GM12878 (cell line): ENCODE data around the gene PAK3. TPM values are rescaled to one million over a fixed set of nuclear protein-coding genes. Genes with fewer than 3 reads are reported as not detected.

Experiments used
- ATAC-seq: fragments of 200-7000 bp; cut with Tn5 transposase; 3 replicates; pipeline ENCODE4 v1.9.1; 2020; ENCODE audit warnings: mild to moderate bottlenecking, moderate library complexity
- BruUV-seq: library from RNA; stranded (reverse); fragments of 400-500 nt; replicated peaks from 2 replicates; lab custom pipeline; 2021; lab: Mats Ljungman, UMichigan
- CTCF ChIA-PET: fragments of 300-600 bp; sonication (Branson Sonifier 250); formaldehyde crosslinking; extraction: SDS; loops from one replicate; lab custom pipeline; 2021; ENCODE audit warnings: inconsistent platforms; lab: Yijun Ruan, JAX
- POLR2A ChIA-PET: fragments of 350-600 bp; formaldehyde crosslinking; extraction: SDS; loops from one replicate; lab custom pipeline; 2021; ENCODE audit warnings: inconsistent platforms; lab: Charles Lee
- RAD21 ChIA-PET: fragments of 300-600 bp; sonication (Branson Sonifier 250); formaldehyde crosslinking; loops from one replicate; lab custom pipeline; 2023; ENCODE audit warnings: antibody characterized with exemption; ENCODE audit not compliant: unreplicated experiment; lab: Charles Lee
- SMC1A ChIA-PET: fragments of 300-600 bp; sonication (Branson Sonifier 250); formaldehyde crosslinking; loops from one replicate; lab custom pipeline; 2023; ENCODE audit not compliant: unreplicated experiment, uncharacterized antibody; lab: Charles Lee
- DNase-seq: peaks from one replicate; pipeline ENCODE4 v3.0.0-alpha.2; 2011; ENCODE audit warnings: low read depth, low spot score
- FAIRE-seq: peaks from 3 replicates; lab custom pipeline; 2011; peaks lifted over from hg19 to GRCh38; lab: Jason Lieb, UNC
- H2AFZ ChIP-seq: 2 replicates; pipeline ENCODE4 v1.6.0; 2011; ENCODE audit warnings: low read depth, low read length, control low read depth; ENCODE audit not compliant: control insufficient read depth
- H3K27ac ChIP-seq: 2 replicates; pipeline ENCODE4 v1.5.1; 2011; ENCODE audit warnings: control low read depth; ENCODE audit not compliant: control insufficient read depth, insufficient read depth
- H3K27me3 ChIP-seq, 2 experiments: replicated peaks in 1 of 2; 2 replicates each; pipeline versions ENCODE4 v1.6.0 to v1.6.1; 2011; ENCODE audit warnings: low read length in 1 of 2; ENCODE audit not compliant: control insufficient read depth in 2 of 2, insufficient read depth in 2 of 2
- H3K36me3 ChIP-seq, 2 experiments: 2 replicates each; pipeline ENCODE4 v1.5.1; 2011; ENCODE audit warnings: low read length in 1 of 2; ENCODE audit not compliant: control insufficient read depth in 2 of 2, insufficient read depth in 2 of 2
- H3K4me1 ChIP-seq: 2 replicates; pipeline ENCODE4 v1.6.1; 2011; ENCODE audit warnings: mild to moderate bottlenecking, low read length, moderate library complexity, mixed read lengths; ENCODE audit not compliant: control insufficient read depth, insufficient read depth
- H3K4me2 ChIP-seq: 2 replicates; pipeline ENCODE4 v1.6.0; 2011; ENCODE audit warnings: control low read depth; ENCODE audit not compliant: control insufficient read depth, insufficient read depth
- H3K4me3 ChIP-seq: fragments of 200-600 bp; sonication (generic); 2 replicates; pipeline ENCODE4 v1.5.1; 2016
- H3K79me2 ChIP-seq: 2 replicates; pipeline ENCODE4 v1.6.0; 2011; ENCODE audit warnings: low read length; ENCODE audit not compliant: control insufficient read depth, insufficient read depth
- H3K9ac ChIP-seq: 2 replicates; pipeline ENCODE4 v1.8.0; 2011; ENCODE audit warnings: low read length, control low read depth, mixed read lengths; ENCODE audit not compliant: control insufficient read depth, insufficient read depth
- H3K9me3 ChIP-seq: replicated peaks from 3 replicates; pipeline ENCODE4 v1.5.1; 2011; ENCODE audit warnings: mild to moderate bottlenecking, low read length; ENCODE audit not compliant: control insufficient read depth, insufficient read depth
- H4K20me1 ChIP-seq: 2 replicates; pipeline ENCODE4 v1.6.0; 2011; ENCODE audit not compliant: control insufficient read depth, insufficient read depth
- CREB1 ChIP-seq: IDR thresholded peaks from 2 replicates; pipeline ENCODE4 v1.6.1; 2012; ENCODE audit warnings: low read depth, mild to moderate bottlenecking, inconsistent platforms
- DPF2 ChIP-seq: fragments of 450-650 bp; IDR thresholded peaks from 2 replicates; pipeline ENCODE4 v1.6.1; 2017; ENCODE audit warnings: mild to moderate bottlenecking
- NFIC ChIP-seq: IDR thresholded peaks from 2 replicates; pipeline ENCODE4 v1.6.1; 2012; ENCODE audit warnings: low read depth, mild to moderate bottlenecking, inconsistent platforms, low read length, moderate library complexity
- NFYB ChIP-seq: IDR thresholded peaks from 2 replicates; pipeline ENCODE4 v1.6.1; 2011; ENCODE audit warnings: low read depth, mild to moderate bottlenecking, low read length, improper control_type of control experiment, moderate library complexity; ENCODE audit not compliant: insufficient read depth
- POLR2AphosphoS2 ChIP-seq: IDR thresholded peaks from 2 replicates; pipeline ENCODE4 v1.6.1; 2011; ENCODE audit warnings: low read depth, mild to moderate bottlenecking, low read length, improper control_type of control experiment, moderate library complexity
- RUNX3 ChIP-seq: IDR thresholded peaks from 2 replicates; pipeline ENCODE4 v1.6.1; 2012; ENCODE audit warnings: low read length, inconsistent platforms
- ZNF207 ChIP-seq: fragments of 450-650 bp; IDR thresholded peaks from 2 replicates; pipeline ENCODE4 v1.6.1; 2014; ENCODE audit warnings: antibody characterized with exemption, mild to moderate bottlenecking, borderline replicate concordance
- WGBS: methylation state at CpG from one replicate; pipeline ENCODE4 v1.1.6; 2016; ENCODE audit warnings: low lambda C conversion rate; ENCODE audit not compliant: insufficient replicate concordance, insufficient coverage; ENCODE audit errors: missing lambda C conversion rate; 5-methylcytosine and 5-hydroxymethylcytosine counted together
- in situ Hi-C: fragments of 300-500 bp; cut with MboI; formaldehyde crosslinking; loops from 9 replicates; pipeline ENCODE4 v1.14.3; 2018; ENCODE audit warnings: mixed read lengths
- intact Hi-C: fragments of 100-400 bp; cut with micrococcal nuclease; formaldehyde crosslinking; loops from one replicate; pipeline ENCODE4 v1.14.2; 2022; ENCODE audit not compliant: unreplicated experiment
- polyA plus RNA-seq, 11 experiments: library from polyadenylated mRNA; depleted of rRNA in 4 of 11; unstranded in 6 of 11; stranded (reverse) in 5 of 11; fragments of >200 nt; fragmentation: Nextera tagmentation in 4 of 11; fragmentation: Illumina TruSeq in 1 of 11; extraction: Ambion mirVana in 4 of 11; extraction: Trizol in 1 of 11; gene quantifications; 1 replicate in 1 of 11; 2 replicates in 10 of 11; pipeline versions ENCODE4 v1.2.1 to v1.2.3, GENCODE V29; 2011 to 2016; ENCODE audit warnings: inconsistent platforms in 2 of 11, missing spikeins in 2 of 11, low read depth in 1 of 11
- total RNA-seq, 4 experiments: library from RNA; depleted of rRNA in 3 of 4; stranded (reverse); fragments of >200 nt in 3 of 4; fragmentation: Illumina TruSeq in 1 of 4; extraction: Trizol in 1 of 4; gene quantifications; 2 replicates each; pipeline versions ENCODE4 v1.2.1 to v1.2.3, GENCODE V29; 2013 to 2021

Gene PAK3
- total and polyA plus RNA-seq, 10 of the 15 experiments (the other 5 are each of a cell fraction or from before 2014, with no cell fraction given) = 0.02 to 0.10 (median 0.04) TPM; not detected in 6

- TF ChIP-seq NFYB = no peak
- TF ChIP-seq, all 136 proteins: peak for 0
These were observed 23.4 kb downstream of the PAK3 start (continued) for GRCh38 chrX:111119341-111119740.

DNA sequence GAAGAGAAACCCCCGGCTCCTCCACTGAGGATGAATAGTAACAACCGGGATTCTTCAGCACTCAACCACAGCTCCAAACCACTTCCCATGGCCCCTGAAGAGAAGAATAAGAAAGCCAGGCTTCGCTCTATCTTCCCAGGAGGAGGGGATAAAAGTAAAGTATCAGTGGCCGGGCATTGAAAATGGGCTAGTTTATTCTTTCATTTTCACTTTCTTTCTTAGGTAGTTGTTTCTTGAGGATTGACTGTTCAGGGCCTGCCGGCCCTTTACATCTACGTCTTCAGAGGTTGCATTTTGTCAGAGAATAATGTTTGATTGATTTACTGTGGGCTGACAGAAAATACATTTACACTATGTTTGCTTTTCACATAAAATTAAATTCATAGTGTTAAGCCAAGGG lies 27.1 kb downstream of the PAK3 start:
- no peaks in the 10 kb centered on the region for H4K20me1 ChIP-seq
- RAD21 ChIA-PET = no interaction called here
- POLR2A ChIA-PET = no interaction called here
- CTCF ChIA-PET = no interaction called here
- H3K9ac ChIP-seq = no peak overlapping the region; the same call in 1 of the 2 replicates
- H3K36me3 ChIP-seq = no peaks in the 10 kb centered on the region
- H3K9me3 ChIP-seq = no peaks in the 10 kb centered on the region
- FAIRE-seq = no peak
- peak overlapping the region; percentile 62; the same call in 1 of the 2 replicates for H3K4me2 ChIP-seq
- BruUV-seq = no TSS peak
- SMC1A ChIA-PET = interaction anchor here (0.9 kb wide), 1 partner anchor 12 kb away, joined by 3 read pairs; no protein-coding TSS in a partner anchor
- 0 out of 2 replicates have a peak overlapping the region, but pooled peaks have one; percentile 33 for H3K27ac ChIP-seq
- 0 out of 2 replicates have a peak, but pooled peaks have one; percentile 23 for TF ChIP-seq NFIC
- TF ChIP-seq RUNX3 = 0 out of 2 replicates have a peak, but pooled peaks have one; percentile 11
- TF ChIP-seq CREB1 = 0 out of 2 replicates have a peak, but pooled peaks have one; percentile 29
- TF ChIP-seq POLR2AphosphoS2 = no peak
- no peak for TF ChIP-seq ZNF207
- no peak for TF ChIP-seq DPF2
- TF ChIP-seq, all 136 proteins: peak for 3
- Histone ChIP-seq H3K79me2 (no peaks in the 10 kb centered on the region), H3K4me3 (peak overlapping the region; percentile 53; the same call in 1 of the 2 replicates), H3K4me1 (no peaks in the 10 kb centered on the region), H2AFZ (peak overlapping the region; percentile 86), H3K27me3 (no peaks in the 10 kb centered on the region)
- ATAC-seq (peak; percentile 83), DNase-seq (no peak)
- WGBS = 0% methylated on average over 6 of the region's 6 CpGs
- intact Hi-C loops = no loop called here
- in situ Hi-C loops = no loop called here
